ENCODE measurements around the gene CNTNAP2.

The CNTNAP2 gene

DNA sequence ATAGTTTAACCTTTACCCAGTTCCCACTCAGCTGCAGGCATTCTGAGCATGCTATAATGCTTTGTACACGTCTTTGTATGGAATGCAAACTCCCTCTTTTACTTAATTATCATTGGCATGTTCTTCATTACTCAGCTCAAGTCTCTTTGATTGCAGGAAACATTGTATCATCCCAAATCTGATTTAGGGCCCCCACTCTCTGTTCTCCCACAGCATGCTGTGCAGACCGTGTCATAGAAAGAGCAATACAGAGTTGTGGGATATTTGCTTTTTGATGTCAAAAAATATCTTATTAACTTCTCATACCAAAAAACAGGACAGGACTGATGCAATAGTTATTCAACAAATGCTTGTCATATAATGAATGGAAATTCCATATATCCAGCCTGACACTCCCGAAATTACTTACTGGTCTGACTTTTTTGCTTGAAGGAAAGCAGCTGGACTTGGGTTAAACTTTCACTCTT, 1392.5 kb downstream of the CNTNAP2 start:
- peak; percentile 95 for DNase-seq

DNA sequence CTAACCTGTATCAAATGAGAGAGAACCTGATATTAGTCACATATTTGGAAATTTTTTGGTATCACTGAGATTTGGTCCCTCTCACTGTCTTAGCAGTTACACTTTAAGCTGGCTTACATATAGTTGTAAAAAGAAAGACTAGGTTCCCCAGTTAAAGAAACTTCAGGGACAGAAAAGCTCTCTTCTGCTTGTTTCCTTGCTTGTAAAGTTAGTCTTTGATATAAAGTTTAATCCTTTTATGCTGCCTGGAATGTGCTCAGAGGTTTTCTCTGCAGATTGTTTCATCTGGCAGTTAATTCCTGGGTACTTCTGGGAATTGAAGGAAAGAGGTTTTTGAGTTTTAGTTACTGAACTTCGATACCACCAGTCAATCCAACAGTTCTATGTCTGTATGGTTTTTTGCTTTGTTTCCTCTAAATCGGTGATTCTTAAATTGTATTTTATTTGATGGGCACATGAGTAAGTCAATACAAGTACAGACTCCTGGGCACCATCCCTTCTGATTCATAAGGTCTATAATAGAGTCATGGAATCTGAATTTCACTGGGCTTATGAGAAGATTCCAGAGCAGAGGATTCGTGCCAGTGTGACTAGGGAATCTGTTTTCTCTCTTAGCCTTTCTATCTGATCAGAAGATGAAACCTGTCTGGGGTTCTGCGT, 1393.1 kb downstream of the CNTNAP2 start:
- DNase-seq = peak; percentile 70

DNA sequence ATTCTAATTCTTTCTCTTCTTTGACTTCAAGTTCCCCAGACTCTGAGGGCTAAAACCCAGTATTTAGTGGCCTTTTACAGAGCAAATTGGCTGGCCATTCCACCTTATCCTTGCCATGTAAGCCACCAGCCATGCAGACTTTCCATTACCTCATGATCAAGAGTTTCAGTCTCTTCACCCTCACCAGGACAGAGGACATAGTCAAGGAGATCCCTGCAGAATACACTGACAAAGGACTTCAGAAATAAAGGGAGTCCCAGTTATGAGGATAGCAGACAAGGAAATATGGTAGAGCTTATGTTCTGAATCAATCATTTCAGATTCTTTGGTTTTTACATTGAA, 1393.6 kb downstream of the CNTNAP2 start:
- DNase-seq = no peak

DNA sequence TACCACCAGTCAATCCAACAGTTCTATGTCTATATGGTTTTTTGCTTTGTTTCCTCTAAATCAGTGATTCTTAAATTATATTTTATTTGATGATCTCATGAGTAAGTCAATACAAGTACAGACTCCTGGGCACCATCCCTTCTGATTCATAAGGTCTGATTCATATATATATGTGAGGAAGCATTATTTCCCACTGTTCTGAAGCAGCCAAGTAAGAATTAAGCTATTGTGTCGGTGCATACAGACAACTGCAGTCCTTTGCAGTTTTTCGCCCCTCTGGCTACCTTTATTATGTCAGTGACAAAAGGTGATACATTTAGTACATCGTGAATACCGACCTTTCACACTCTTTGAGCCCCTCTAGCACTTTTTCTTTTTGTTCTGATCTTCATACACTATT, 1394.3 kb downstream of the CNTNAP2 start:
- DNase-seq = peak; percentile 77

DNA sequence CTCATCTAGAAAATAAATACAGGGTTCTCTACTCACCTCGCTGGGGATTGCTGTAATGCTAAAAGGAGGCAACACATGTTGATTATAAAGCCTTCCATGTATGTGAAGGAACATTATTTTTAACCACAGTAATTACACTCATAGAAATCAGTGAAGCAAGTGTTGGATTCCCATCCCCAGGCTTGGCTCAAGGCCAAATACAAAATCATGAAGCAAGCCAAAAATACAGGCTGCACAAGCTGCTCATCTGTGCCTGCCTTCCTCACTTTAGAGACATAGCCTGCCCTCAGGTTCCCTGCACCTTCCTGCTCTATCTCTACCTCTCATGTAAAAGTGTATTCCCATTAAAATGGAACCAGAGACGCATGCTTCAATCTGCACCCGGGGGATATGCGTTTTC, 1396.8 kb downstream of the CNTNAP2 start:
- DNase-seq = peak; percentile 21

DNA sequence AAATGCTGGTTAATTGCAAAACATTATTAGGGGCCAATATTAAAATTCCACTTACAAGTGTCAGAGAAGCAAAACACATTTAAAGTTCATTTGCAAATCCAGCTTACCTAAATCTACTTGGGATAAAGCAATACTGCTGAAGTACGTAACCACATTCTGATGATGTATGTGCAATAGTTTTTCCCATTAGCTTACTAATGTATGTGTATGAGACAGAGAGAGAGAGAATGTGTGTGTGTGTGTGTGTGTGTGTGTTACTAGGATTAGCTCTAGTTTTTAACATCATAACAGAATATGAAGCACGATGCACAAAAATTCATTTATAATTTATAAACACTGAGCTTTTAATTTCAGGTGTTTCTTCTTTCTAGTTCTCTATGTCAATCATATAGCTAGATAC, 1399.8 kb downstream of the CNTNAP2 start:
- DNase-seq = peak; percentile 77

DNA sequence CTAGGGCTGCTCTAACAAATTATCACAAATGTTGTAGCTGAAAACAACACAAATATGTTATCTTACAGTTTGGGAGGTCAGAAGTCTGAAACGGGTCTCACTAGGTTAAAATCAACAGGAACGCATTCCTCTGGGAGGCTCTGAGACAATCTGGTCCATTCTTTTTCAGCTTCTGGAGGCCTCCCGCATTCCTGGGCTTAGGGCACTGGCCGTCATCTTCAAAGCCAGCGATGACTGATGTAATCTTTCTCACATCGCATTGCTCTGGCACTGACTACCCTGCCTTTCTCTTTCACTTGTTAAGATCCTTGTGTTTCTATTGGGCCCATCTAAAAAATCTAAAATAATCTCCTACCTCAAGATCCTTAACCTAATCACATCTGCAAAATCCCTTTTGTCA, 1402.5 kb downstream of the CNTNAP2 start:
- DNase-seq = peak; percentile 39

DNA sequence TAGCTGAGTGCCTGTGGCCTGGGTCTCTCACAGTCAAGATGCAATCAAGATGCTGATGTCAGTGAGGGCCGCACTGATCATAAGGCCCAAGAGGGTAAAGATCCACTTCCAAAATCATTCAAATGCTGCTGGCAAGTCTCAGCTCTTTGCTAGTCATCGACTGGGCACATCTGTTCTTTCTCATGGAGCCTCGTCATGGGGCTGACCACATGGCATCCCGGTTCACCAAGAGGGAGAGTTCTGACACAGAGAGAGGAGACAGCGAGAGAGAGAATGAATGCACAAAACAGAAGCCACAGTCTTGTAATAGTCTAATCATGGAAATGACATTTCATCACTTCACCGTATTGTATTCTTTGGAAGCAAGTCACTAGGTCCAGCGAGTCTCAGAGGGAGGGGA, 1406.5 kb downstream of the CNTNAP2 start:
- peak; percentile 64 for DNase-seq

DNA sequence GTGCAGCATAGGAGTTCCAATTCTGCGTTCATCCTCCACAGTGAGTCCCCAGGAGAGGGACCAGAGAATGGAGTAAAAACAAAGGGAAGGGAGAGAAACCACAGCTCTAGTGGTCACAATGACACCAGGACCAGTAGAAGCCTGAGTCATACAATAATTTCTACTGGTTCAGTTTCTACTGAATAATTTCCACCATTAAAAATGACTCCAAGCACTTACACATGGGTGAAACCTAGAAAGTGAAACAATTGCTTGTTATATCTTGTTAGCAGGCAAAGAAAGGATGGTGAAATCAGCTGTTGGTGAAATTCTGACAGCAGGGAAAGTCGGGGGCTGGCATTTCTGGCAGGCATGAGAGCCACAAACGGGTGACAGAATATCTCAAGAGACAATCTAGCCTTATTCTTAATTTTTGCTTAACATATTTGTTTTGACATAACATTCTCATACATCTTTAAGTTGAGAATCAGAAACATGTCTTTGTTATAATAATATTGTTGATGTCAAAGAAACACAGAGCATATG, 1408.2 kb downstream of the CNTNAP2 start:
- no peak for DNase-seq

DNA sequence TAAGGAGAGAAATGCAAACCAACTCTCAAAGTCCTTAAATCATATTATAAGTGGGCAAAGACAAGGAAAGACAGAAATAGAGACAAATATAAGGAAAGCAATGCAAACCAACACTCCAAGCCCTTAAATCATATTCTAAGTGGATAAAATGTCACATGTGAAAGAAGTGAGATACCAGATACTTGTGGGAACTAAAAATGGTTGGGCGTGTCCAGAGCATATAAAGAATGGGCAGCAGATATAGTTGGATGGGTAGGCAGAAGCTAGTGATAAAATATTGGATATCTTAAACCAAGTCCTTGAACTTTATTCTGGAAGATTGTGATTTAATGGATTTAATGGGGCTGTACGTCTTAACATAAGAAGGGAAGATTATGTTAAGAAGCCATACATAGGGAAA, 1408.7 kb downstream of the CNTNAP2 start:
- no peak for DNase-seq

DNA sequence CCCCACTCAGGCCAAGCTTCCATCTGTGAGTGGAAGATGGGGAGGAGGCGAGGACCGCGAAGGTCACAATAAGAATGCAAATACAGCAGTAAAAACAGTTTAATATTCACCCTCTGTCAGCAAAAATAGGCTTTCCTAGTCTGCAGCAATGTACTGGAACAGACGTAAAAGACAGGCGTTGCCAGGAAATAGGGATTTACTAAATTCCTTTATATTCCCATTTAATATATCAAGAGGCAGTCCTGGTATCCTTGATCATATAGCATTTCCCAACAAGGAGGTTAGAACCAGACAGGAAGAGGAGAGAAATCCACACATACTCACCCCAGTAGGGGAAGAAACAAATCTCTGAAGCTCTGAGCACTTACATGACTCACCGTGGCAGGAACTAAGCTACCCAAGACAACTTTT, 1419.1 kb downstream of the CNTNAP2 start:
- peak; percentile 93 for DNase-seq

DNA sequence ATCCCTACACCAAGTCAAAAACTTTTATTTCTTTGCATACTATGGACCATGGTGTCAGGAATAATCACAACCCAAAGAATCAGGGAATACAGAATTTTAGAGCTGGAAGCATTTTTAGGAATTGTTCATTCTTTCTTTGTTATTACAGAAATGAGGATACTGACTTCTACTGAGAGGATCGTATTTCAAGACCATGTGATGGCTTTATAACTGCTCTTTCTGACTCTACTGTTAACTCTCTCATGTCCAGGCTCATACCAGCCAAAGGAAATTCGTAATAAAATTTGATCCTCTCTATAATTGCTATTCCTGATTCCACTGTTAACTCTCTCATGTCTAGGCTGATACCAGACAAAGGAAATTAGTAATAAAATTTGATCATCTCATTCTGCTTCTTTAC, 1423.1 kb downstream of the CNTNAP2 start:
- no peak for DNase-seq

DNA sequence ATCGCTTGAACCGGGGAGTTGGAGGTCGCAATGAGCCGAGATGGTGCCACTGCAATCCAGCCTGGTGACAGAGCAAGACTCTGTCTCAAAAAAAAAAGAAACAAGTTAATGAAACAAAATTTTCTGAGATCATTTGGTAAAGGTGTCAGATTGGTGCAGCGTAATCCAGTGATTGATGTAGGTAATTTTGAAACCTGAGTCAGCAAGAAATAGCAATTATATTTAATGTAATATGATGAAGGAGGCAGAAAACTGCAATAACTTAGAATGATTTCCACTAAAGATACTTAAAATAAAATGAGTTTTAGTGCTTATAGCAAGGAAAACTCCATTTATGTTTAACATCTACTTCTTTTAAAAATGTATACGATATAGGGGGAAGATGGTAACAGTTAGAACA, 1424.1 kb downstream of the CNTNAP2 start:
- DNase-seq = no peak

DNA sequence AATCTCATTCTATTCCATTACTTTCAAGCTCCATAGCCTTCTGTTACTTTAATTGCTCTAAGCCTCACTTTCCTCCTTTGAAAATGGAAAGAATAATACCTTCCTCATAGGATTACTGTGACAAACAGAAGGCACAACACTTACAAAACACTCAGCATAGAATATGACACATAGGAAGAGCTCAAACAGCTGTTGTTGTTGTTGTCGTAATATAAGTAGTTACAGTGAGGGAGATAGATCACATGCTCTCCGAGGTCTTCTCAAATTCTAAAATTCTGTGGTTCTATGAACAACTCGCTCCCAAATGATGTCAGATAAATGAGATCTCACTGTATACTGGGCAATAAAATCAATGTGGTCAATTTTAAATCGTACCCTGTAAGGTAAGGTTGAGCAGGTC, 1424.7 kb downstream of the CNTNAP2 start:
- DNase-seq = no peak

DNA sequence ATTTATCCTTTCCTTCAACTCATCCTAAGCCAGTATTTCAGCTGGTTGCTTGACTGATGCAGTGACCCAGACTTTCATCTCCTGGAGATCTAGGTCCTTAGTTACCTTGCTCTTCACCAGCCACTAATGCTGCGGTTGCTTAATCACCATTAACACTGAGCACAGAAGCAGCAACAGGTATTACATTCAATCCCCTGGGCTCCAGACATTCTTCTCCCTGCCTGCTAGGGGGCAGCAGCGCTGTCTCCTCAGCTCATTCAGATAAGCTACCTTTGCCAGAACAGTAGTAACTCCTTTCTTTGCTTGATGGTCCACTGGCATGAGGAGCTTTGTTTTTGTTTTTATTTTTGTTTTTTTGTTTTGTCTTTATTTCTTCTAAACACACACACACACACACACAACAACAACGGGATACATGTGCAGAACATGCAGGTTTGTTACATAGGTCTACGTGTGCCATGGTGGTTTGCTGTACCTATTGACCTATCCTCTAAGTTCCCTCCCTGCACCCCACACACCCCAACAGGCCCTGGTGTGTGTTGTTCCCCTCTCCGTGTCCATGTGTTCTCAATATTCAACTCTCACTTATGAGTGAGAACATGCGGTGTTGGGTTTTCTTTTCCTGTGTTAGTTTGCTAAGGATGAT, 1430.8 kb downstream of the CNTNAP2 start:
- no peak for DNase-seq

DNA sequence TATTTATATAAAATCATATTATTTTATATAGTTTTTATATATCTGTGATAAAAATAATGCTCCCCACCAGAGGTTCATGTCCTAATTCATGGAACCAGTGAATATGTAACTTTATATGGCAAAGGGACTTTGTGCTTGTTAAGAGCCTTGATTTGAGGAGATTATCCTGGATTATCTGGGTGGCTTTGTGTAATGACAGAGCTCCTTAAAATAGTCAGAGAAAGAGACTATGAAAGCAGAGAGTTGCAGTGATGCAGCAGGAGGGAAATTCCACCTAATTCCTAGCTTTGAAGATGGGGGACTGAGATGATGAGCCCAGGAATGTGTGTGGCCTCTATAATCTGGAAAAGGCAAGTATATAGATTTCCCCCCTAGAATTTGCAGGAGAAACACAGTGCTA, 1439.7 kb downstream of the CNTNAP2 start:
- DNase-seq = no peak

DNA sequence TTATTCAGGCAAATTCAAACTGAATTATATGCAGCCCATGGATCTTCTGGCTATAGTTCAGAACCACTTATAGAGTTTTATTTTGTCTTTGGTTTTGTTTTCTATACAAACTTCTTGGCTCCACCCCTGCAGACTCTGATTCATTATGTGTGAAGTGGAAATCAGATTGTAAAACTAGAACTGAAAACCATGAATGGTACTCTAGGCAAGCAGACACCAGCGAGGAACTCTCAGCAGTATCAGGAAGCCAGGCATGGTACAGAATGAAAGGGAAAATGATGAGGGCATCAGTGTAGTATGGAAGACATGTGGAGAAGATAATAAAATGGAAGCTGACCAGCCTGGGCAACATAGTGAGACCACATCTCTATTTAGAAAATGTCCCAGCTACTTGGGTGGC, 1447.1 kb downstream of the CNTNAP2 start:
- no peak for DNase-seq

DNA sequence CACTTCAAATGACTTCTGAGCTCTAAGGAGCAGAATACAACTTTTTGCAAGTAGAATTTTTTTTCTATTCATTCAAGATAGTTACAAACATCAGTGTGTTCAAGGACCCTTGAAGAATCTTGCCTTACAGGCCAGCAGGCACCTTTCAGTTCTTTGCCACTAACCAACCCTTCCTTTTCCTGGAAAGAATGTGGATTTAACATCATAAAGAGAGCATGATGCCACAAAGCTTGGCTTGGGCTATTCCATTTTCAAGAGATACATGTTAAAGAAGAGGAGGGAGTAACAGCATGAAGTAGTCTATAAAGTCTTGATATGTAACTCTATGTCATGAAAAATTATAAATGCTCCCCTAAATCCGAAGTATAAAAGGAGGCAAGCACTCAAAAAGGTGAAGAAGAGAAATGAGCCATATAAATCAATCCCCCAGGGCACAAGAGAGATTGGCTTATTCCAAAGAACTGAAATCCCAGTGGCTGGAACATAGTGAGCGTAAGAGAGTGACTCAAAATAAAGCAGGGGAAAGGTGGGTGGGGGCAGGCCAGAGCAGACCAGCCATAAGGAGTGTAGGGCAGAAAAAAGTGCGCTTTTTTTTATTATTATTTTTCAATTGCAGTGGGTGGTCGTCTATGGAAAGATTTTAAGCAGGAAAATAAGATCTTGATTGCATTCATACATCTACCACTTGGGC, 1448.3 kb downstream of the CNTNAP2 start:
- no peak for DNase-seq

DNA sequence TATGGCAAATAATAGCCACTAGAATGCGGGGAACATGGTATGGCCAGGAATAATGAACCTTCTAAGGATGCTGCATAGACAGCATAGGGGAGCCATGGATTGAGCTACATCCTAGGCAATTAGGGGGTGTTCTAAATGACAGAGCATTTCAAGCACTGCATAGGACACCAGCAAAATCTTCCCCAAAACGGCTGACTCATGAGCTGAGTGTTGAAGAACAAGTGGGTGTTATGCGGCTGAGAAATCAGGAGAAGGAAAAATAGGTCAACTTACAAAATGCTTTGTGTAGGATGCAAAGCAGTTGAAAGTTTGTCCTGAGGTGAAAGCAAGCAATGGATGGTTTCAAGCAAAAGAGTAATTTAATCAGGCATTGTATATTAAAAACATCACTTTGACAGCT, 1450.4 kb downstream of the CNTNAP2 start:
- no peak for DNase-seq

DNA sequence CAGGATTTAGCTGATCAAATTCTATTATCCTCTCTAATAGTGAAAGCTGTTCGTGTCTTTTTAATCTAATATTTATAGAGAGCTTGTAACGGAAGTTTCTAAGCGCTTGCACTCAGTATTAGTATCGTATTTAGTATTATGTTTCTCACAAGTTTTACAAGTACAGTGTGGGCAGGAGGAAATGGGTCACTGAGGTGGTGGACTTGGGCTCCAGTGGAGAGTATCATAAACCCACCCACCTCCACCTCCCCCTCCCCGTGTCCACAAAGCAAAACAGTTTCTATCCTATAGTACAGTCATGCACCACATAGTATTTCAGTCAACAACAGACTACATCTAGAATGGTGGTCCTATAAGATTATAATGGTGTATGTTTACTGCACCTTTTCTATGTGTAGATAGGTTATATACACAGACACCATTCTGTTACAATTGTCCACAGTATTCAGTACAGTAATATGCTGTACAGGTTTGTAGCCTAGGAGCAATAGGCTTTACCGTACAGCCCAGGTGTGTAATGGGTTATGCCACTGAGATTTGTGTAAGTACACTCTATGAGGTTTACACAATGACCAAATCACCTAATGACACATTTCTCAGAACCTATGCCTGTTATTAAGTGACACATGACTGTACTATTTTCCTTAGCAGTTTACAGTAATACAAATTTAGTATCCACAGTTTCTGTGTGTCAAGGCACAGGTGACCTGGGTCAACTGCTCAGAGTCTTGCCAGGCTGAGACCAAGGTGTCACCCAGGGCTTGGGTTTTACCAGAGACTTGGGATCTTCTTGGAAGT, 1452.7 kb downstream of the CNTNAP2 start:
- DNase-seq = no peak

DNA sequence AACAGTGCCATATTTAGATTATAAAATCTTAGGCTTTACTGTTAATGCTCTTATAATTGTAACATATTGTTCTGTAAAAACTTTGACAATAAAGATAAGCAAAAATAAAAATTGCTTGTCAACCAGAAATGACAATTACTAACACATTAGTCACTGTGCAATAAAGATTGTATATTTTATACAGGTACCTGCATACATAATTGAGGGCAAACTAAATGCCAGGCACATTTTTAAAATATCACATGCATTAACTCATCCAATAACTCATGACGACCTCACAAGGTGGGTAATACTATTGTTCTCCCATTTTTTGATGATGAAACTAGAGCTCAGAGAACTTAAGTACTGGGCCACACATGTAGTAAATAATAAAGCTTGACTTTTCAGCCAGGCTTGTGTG, 1453.8 kb downstream of the CNTNAP2 start:
- DNase-seq = peak; percentile 4

DNA sequence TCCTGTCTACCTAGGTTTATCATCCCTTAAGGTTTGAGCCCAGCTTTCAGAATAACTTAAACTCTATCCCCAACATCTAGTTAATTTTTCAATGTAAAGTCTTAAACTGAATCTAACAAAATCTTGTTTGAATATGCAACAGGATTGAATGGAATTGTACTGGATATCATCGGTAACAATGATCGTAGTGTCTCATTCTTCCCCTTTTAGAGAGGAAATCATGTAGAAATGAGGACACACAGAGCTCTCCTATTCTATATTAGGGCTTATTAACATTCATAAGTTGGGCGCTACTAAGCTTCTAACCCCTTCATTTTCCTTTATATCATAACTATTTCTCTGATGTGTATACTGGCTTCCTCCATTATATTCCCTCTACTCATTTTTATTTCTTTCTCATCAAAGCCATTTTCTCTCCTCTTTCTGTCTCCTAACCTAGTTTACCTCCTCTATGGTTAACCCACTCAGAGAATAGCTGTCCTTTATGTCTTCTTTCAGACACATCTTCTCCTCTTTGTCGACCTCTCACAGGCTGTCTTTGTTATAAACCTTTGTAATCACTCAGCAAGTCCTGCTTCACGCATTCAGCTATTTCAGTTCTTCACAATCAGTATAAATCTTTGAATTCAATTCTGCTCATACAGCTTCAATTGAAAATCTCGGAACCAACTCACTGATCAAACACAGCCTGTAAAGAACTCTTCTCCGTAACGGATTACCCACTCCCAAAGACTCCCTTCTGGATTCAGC, 1455.0 kb downstream of the CNTNAP2 start:
- DNase-seq = no peak
